ENCODE results near the gene CYSRT1. TPM values are rescaled to one million over a fixed set of nuclear protein-coding genes. Genes with fewer than 3 reads are reported as not detected.
"Not testable (repeated sequence)": the region's sequence is repeated elsewhere in the genome, so short reads cannot be mapped to it uniquely, and the experiment has no call there.

CYSRT1 gene
- total RNA-seq, 6 experiments from 2014 or later, result 0.20 to 1.2 (median 0.31) TPM; not detected in 1

GRCh38 chr9:137236936-137237421 is 12.0 kb downstream of the CYSRT1 start:
- DNase-seq, result no peak
- peaks cover 0 to under 1% (median 0%) of the 10 kb centered on the region in 4 donors for H3K36me3 ChIP-seq
- intact Hi-C loops (cut with DNase I), result loop anchor here in 1 of 2 donors (10.0 kb wide), 1 partner anchor 52 kb away; the partner anchor contains the start of genes ANAPC2 and SSNA1
- H3K4me3 ChIP-seq, result no peak overlapping the region
- TF ChIP-seq CTCF (IDR thresholded peaks at IDR 0.05) (no peak), POLR2A (IDR thresholded peaks at IDR 0.05) (no peak)
- H3K9me3 ChIP-seq, result no peaks in the 10 kb centered on the region
- no peak overlapping the region for H3K27ac ChIP-seq
- no peaks in the 10 kb centered on the region for H3K27me3 ChIP-seq
- peaks cover 0 to 9% (median 0%) of the 10 kb centered on the region in 4 donors for H3K4me1 ChIP-seq
- 0% methylated on average over 2 of the region's 11 CpGs for whole genome bisulfite sequencing (ENCODE audit: insufficient coverage, low coverage, low lambda C conversion rate, missing lambda C conversion rate)
- no peak for ATAC-seq

- DNase-seq (no peak), ATAC-seq (no peak)
- H3K4me1 ChIP-seq, result peaks cover 0 to 20% (median 8%) of the 10 kb centered on the region in 4 donors
- H3K4me3 ChIP-seq, result no peak overlapping the region
- H3K9me3 ChIP-seq, result no peaks in the 10 kb centered on the region
- intact Hi-C loops (cut with DNase I), result loop anchor here in 1 of 2 donors (10.0 kb wide), 1 partner anchor 53 kb away; the partner anchor contains the start of genes ANAPC2 and SSNA1
- H3K27ac ChIP-seq, result no peak overlapping the region
- 80% methylated on average over 4 of the region's 13 CpGs for WGBS (ENCODE audit: insufficient coverage, low coverage, low lambda C conversion rate, missing lambda C conversion rate)
- TF ChIP-seq POLR2A (IDR thresholded peaks at IDR 0.05) (no peak), CTCF (IDR thresholded peaks at IDR 0.05) (no peak)
- H3K27me3 ChIP-seq, result no peaks in the 10 kb centered on the region
- H3K36me3 ChIP-seq, result peaks cover 0 to 12% (median 5%) of the 10 kb centered on the region in 4 donors
Measured at GRCh38 chr9:137237759-137238726, 13.1 kb downstream of the CYSRT1 start.

- H3K27ac ChIP-seq, result peak overlapping the region; percentile 47 to 84 (median 73)
- peaks cover 0 to 13% (median 8%) of the 10 kb centered on the region in 4 donors for H3K36me3 ChIP-seq
- WGBS (ENCODE audit: insufficient coverage, low coverage, low lambda C conversion rate, missing lambda C conversion rate), result 32% methylated on average over 17 of the region's 27 CpGs
- H3K9me3 ChIP-seq, H3K27me3 ChIP-seq, DNase-seq, ATAC-seq: not testable (repeated sequence)
- peaks cover 0 to 20% (median 8%) of the 10 kb centered on the region in 4 donors for H3K4me1 ChIP-seq
- peak overlapping the region; percentile 73 to 75 (median 73) for H3K4me3 ChIP-seq
- intact Hi-C loops (cut with DNase I), result loop anchor here in 1 of 2 donors (10.0 kb wide), 1 partner anchor 55 kb away; the partner anchor contains the start of genes ANAPC2 and SSNA1
Measured at GRCh38 chr9:137239541-137240200, 14.7 kb downstream of the CYSRT1 start.

GRCh38 chr9:137240318-137240840 is 15.4 kb downstream of the CYSRT1 start:
- Histone ChIP-seq H3K36me3 (peaks cover 0 to 13% (median 8%) of the 10 kb centered on the region in 4 donors), H3K27ac (peak overlapping the region; percentile 47 to 84 (median 73)), H3K27me3 (no peaks in the 10 kb centered on the region), H3K9me3 (no peaks in the 10 kb centered on the region), H3K4me1 (peaks cover 0 to 20% (median 8%) of the 10 kb centered on the region in 4 donors), H3K4me3 (peak overlapping the region; percentile 73 to 75 (median 73))
- TF ChIP-seq CTCF (IDR thresholded peaks at IDR 0.05), result peak in 1 of 4 donors; percentile 12
- TF ChIP-seq POLR2A (IDR thresholded peaks at IDR 0.05), result no peak
- ATAC-seq (peak; percentile 24 to 41 (median 34)), DNase-seq (peak; percentile 70 to 79 (median 78))
- 0% methylated on average over 1 of the region's 58 CpGs for WGBS (ENCODE audit: insufficient coverage, low coverage, low lambda C conversion rate, missing lambda C conversion rate)
- intact Hi-C loops (cut with DNase I), result no loop called here
